ENCODE data around the gene NFE2L2. TPM values are rescaled to one million over a fixed set of nuclear protein-coding genes. Genes with fewer than 3 reads are reported as not detected.
"Not testable (repeated sequence)": the region's sequence is repeated elsewhere in the genome, so short reads cannot be mapped to it uniquely, and the experiment has no call there.

The NFE2L2 gene
- total RNA-seq, 1 donor: 36.1 TPM

DNA sequence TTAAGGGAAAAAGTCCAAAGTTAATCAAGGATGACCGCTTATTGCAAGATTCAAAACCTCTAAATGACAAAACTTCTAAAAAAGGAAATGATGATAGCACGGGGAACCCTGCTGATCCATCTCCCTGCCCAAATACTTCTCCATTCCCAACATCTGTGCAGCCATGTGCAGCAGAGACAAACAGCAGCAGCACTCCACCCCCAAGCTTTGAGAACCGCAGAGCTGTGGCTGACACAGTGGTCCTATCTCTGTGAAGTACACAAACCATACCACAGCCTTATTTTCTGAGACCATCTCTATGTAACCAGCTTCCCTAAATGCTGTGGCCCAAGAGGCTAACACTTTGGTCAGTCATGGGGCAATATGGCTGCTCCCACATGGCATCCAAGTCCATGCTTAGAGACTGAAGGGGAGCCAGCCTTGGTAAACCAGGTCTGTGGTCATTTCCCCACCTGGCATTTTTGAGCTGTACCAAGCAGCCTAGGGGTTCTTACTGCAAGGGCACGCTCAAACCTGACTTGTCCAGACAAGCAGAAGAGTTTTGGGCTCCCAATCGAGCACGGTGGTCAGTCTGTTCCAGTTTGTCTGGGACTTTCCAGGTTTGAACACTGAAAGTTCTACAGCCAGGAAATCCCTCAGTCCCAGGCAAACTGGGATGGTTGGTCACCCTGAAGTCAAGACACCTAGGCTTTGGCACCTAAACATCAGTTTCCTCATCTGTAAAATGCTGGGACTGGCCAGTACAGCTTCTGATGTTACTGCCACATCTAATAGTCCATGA is 17.1 kb upstream of the NFE2L2 start:
- peak in 1 of 3 donors; percentile 26 for DNase-seq (ENCODE audit: low read depth in 2 of 3, low spot score in 2 of 3)

DNA sequence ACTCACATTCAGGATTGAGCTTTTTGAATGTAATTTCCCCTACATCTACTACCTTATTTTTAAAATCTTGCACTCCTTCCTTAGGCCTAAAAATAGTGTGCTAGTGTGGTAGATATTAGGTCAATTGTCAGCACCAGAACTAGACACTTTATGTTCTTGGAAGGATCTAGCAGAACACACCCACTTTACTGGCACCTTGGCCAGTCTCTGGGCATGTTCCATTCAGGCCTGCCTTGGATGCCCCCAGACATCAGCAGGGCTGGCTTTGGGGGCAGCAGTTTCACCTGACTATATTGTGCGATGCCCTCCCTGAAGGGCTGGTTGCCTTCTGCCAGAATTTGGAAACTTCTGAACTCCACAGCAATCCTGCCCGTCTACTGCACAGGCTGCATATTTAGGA is 15.3 kb upstream of the NFE2L2 start:
- DNase-seq (ENCODE audit: low read depth in 2 of 3, low spot score in 2 of 3): no peak

DNA sequence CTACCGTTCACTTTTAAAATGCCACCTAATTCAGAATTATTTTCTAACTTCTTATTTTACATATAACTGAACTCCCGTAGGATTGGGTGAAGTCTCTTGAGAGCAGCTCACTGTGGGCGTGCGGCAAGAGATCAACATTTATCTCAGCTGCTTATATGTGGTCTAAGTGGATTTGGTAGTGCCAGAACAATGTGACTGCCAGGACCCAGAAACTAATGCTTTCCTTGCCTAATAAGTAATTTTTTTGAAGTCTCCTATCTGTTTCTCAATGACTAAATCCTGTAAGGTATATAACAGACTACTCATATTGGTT is 11.2 kb upstream of the NFE2L2 start:
- no peak for DNase-seq (ENCODE audit: low read depth in 2 of 3, low spot score in 2 of 3)

DNA sequence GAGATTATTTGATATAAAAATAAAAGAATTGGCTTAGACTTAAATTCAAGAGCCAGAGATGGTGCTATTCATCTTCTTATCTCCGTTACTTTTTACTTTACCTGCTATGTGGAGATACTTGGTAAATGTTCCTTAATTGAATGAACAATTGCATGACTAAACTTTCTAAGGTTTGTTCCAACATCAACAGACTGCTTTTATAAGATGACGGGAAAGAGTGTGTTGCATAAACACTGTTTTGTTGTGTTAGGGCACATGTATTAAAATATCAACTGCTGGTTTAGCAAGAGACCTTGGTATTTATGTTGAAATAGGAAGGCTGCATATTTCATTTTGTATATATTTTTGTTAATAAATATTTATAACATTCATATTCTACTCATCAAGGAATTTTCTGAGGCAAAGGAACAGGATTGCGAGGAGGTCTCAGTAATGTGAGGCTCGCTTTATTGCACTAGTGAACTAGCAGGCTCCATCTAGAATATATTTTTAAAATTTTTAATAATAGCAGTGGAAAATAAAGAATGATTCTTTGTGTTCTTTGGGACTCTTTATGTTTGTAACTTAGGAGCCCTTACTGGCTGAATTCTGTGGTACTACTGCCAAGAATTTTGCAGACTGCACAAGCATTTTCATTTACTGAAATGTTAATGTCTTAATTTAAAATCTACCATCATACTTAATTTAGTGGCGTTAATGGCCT is 10.7 kb upstream of the NFE2L2 start:
- DNase-seq (ENCODE audit: low read depth in 2 of 3, low spot score in 2 of 3): no peak

GRCh38 chr2:177273408-177273807 is 8.9 kb upstream of the NFE2L2 start:
- DNase-seq (ENCODE audit: low read depth in 2 of 3, low spot score in 2 of 3): no peak

GRCh38 chr2:177272765-177273164 is 8.2 kb upstream of the NFE2L2 start:
- DNase-seq (ENCODE audit: low read depth in 2 of 3, low spot score in 2 of 3): no peak

DNA sequence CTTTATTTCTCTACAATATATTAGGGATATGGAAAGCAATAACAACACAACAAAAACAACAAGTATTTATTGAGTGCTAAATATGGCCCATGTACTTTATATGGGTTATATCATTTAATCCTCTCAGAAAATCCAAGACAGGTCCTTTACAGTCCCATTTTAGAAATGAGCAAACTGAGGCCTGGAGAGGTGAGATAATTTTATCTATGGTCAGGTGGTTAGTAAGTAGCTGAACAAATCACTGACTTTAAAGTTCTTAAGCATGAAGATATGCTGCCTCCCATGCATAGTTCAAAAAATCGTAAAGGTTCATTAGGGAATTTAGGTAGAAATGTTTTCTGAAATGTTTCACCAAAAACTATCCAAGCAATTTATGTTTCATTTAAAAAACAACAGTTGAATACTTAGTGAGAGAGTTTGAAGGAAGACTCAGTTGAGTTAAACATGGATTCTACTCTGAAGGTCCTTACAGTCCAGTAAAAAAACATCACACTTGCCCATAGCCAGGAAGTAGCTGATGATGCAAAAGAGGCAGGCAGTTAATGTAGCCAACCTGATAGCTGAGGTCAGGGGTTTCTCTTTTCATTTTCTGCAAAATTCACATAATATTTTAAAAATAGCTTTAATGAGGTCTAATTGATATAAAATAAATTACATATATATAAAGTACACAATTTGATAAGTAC is 7.6 kb upstream of the NFE2L2 start:
- DNase-seq (ENCODE audit: low read depth in 2 of 3, low spot score in 2 of 3): no peak

DNA sequence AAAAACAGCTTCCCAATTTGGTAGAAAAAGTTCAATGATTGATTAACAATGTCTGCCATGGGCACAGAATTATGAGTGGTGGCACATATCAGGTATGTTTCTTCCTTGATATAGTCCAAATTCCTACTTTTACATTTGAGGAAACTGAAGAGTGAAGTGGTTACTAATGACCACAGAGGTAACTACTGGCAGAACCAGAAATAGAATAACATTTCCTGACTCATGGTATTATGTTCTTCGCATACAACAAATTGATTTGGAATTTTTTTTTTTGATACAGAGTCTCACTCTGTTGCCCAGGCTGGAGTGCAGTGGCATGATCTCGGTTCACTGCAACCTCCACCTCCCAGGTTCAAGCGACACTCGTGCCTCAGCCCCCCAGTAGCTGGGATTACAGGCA is 6.0 kb upstream of the NFE2L2 start:
- DNase-seq (ENCODE audit: low read depth in 2 of 3, low spot score in 2 of 3): no peak

- DNase-seq (ENCODE audit: low read depth in 2 of 3, low spot score in 2 of 3): no peak
Measured at GRCh38 chr2:177268901-177269300, 4.4 kb upstream of the NFE2L2 start.

GRCh38 chr2:177268187-177268871 is 3.8 kb upstream of the NFE2L2 start:
- no peak for DNase-seq (ENCODE audit: low read depth in 2 of 3, low spot score in 2 of 3)

DNA sequence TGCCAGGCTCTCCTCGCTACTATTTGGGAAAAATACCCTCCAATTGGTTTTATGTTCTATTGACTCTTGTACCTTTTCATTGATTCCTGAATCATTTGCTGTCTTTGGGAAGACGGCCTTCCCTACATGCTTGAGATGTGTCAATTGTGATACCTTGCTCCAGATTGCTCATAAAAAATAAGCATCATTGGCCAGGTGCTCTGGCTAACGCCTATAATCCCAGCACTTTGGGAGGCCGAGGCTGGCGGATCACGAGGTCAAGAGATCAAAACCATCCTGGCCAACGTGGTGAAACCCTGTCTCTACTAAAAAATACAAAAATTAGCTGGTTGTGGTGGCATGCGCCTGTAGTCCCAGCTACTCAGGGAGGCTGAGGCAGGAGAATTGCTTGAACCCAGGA is 2.4 kb upstream of the NFE2L2 start:
- DNase-seq (ENCODE audit: low read depth in 2 of 3, low spot score in 2 of 3): not testable (repeated sequence)

DNA sequence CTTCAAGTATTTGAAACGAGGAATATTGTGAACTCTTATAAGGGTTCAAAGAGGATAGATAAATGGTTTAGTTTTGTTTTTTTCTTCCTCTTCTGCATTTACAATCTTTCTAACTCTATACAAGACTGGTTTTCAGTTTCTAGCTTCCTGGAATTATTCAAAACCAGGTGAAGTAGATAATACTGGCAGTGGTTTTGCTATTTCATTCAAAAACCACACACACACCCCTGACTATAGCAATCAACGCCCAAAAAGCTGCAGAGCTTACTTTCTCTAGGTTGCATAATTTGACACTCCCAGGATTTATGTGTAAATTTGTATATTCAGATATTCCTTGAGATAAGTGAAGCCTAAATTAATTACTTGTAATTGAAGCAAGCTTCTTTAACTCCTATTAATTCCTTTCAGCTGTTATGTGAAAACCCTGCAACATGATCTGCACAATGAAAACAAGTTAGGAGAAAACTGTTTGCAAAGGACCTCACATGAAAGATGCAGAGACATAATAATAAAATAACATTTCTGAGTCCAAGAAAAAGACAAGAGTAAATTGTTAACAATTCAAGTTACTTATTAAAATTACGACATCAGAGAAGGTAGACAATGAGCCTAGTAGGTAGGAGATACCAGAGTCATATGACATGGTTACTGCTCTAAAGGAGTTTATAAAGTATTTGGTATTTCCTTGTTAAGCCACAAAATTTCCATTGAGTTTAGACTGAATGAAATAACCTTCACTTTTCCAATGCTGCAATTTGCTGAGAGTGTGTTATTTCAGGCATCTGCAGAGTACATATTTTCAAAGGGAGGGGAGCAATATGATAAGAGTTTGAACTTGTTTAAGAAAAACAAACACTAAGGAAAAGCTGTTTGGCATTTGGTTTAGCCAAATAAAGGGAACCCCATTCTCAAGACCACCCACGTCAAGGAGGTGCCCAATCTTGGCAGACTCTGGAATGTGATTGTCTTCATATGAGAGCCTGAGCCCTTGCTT is 1.6 kb upstream of the NFE2L2 start:
- DNase-seq (ENCODE audit: low read depth in 2 of 3, low spot score in 2 of 3): peak in 2 of 3 donors; percentile 51 to 77

GRCh38 chr2:177264209-177264692 is 276 bp downstream of the NFE2L2 start:
- no peak for DNase-seq (ENCODE audit: low read depth in 2 of 3, low spot score in 2 of 3)

DNA sequence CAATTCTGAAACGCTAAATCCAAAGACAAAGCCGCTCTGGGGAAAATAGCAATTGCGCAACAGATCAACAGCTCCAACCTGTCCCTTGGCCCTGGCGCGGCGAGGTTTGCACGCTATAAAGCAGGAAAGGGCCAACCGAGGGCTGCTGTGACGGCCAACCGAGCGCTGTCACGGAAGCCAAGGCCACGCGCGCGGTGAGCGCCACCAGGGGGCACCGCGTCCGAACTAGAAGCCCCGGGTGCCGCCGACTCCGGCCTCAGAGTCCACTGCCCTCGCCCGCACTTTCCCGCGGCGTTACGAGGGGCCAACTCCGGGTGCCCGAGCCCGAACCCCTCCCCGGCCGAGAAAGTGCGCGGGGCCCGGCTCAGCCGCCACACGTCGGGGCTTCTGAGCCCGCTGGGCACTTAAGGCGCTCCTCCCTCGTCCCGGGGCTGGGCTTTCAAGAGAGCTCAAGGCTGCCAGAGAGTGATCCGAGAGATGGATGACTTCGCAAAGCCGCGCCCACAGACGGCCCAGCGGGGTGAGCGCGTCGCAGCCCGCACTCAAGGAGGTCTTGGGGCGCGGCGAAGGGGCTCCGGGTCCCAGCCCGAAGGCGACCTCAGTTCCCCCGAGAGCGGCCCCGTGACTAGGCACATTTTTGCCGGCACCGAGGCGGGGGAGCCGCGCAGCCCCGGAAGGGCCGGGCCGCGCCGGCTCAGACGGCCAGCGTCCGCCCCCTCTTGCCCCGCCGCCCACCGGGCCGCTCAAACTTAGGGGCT is 897 bp downstream of the NFE2L2 start:
- peak; percentile 95 to 98 (median 97) for DNase-seq (ENCODE audit: low read depth in 2 of 3, low spot score in 2 of 3)

DNA sequence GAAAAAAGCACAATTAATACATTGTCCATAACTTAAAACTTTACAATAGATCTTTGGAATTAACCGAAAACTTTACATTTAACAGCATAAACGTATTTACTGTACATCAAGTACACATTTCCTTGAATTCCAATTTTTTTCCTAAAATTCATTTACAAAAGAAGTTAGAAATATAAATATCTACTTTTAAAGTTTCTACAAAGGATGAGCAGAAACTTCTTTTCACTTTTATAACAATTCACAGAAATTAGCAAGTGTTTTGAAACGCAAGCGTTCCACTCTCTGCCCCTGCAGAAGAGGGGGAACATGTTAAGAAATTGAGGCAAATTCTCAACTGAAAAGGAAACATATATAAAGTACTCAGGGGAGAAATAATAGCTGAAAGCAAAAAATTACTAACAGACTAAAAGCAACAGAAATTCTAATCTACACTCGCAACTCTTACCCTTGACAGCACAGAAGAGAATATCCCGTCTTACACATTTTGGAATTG is 1.5 kb downstream of the NFE2L2 start:
- DNase-seq (ENCODE audit: low read depth in 2 of 3, low spot score in 2 of 3): no peak

- no peak for DNase-seq (ENCODE audit: low read depth in 2 of 3, low spot score in 2 of 3)
Measured at GRCh38 chr2:177262092-177262491, 2.4 kb downstream of the NFE2L2 start.

GRCh38 chr2:177261116-177262060 is 3.1 kb downstream of the NFE2L2 start:
- DNase-seq (ENCODE audit: low read depth in 2 of 3, low spot score in 2 of 3): no peak

- DNase-seq (ENCODE audit: low read depth in 2 of 3, low spot score in 2 of 3): no peak
Measured at GRCh38 chr2:177260379-177260778, 4.1 kb downstream of the NFE2L2 start.
